ENCODE measurements around the gene CCM2. TPM values are rescaled to one million over a fixed set of nuclear protein-coding genes. Genes with fewer than 3 reads are reported as not detected.

The CCM2 gene
- polyA plus RNA-seq, 2 of the 4 experiments (the other 2 are of a cell fraction) = 18.9 to 34.6 TPM

GRCh38 chr7:44965937-44966730, 33.9 kb upstream of the CCM2 start:
- FAIRE-seq (no peak), ATAC-seq (no peak), DNase-seq (ENCODE audit: low read depth in 1 of 2, low spot score in 1 of 2) (no peak)
- no peak overlapping the region for H3K27ac ChIP-seq
- H3K4me2 ChIP-seq = no peak overlapping the region
- H3K4me1 ChIP-seq = no peaks in the 10 kb centered on the region
- H3K9me3 ChIP-seq = no peaks in the 10 kb centered on the region
- ChIA-PET CTCF (interaction anchor here (1.0 to 3.4 kb wide), 4 partner anchors 7 to 170 kb away, joined by 3 to 21 read pairs (median 4); partner anchors contain the start of gene H2AZ2), POLR2A (no interaction called here)
- 88% methylated on average over 16 of the region's 18 CpGs for WGBS (ENCODE audit: missing lambda C conversion rate)
- no peak overlapping the region for H3K4me3 ChIP-seq
- TF ChIP-seq JUNB (IDR thresholded peaks at IDR 0.05) = no peak
- TF ChIP-seq POLR2AphosphoS2 (conservative IDR thresholded peaks at IDR 0.05; ENCODE audit: low read length) = no peak
- no peak for TF ChIP-seq USF2 (IDR thresholded peaks at IDR 0.05)
- no peak for TF ChIP-seq RNF2 (IDR thresholded peaks at IDR 0.05; ENCODE audit: borderline replicate concordance, low read depth)
- TF ChIP-seq FOSB (CRISPR knock-in tag; IDR thresholded peaks at IDR 0.05) = no peak
- TF ChIP-seq REST (IDR thresholded peaks at IDR 0.05) = no peak
- no peak for TF ChIP-seq SMC3 (IDR thresholded peaks at IDR 0.05)
- no peak for TF ChIP-seq HMGXB4 (CRISPR knock-in tag; IDR thresholded peaks at IDR 0.05; ENCODE audit: borderline replicate concordance)

- ChIA-PET CTCF (interaction anchor here (1.0 to 2.1 kb wide), 3 partner anchors 9 to 170 kb away, joined by 3 to 6 read pairs (median 3); partner anchors contain the start of gene H2AZ2), POLR2A (no interaction called here)
- DNase-seq (ENCODE audit: low read depth in 1 of 2, low spot score in 1 of 2) (no peak), ATAC-seq (no peak), FAIRE-seq (no peak)
- H3K4me3 ChIP-seq = no peak overlapping the region
- H3K27ac ChIP-seq = no peak overlapping the region
- no peak overlapping the region for H3K4me2 ChIP-seq
- H3K4me1 ChIP-seq = no peaks in the 10 kb centered on the region
- no peaks in the 10 kb centered on the region for H3K9me3 ChIP-seq
- 93% methylated on average over 4 of the region's 9 CpGs for WGBS (ENCODE audit: missing lambda C conversion rate)
- no peak for TF ChIP-seq FOSL2 (IDR thresholded peaks at IDR 0.05)
- TF ChIP-seq FOSL2 (CRISPR knock-in tag; IDR thresholded peaks at IDR 0.05) = no peak
- no peak for TF ChIP-seq JUN (IDR thresholded peaks at IDR 0.05)
- no peak for TF ChIP-seq ELK1 (IDR thresholded peaks at IDR 0.05; ENCODE audit: low read depth, low read length)
- no peak for TF ChIP-seq E2F6 (IDR thresholded peaks at IDR 0.05; ENCODE audit: borderline replicate concordance, low read depth)
- no peak for TF ChIP-seq MYC (IDR thresholded peaks at IDR 0.05; ENCODE audit: borderline replicate concordance, low read length)
- TF ChIP-seq TFCP2L1 (CRISPR knock-in tag; IDR thresholded peaks at IDR 0.05) = no peak
- no peak for TF ChIP-seq ESRRA (IDR thresholded peaks at IDR 0.05; ENCODE audit: borderline replicate concordance, low read length)
- TF ChIP-seq JUNB (IDR thresholded peaks at IDR 0.05) = no peak
- TF ChIP-seq HOXB5 (CRISPR knock-in tag; IDR thresholded peaks at IDR 0.05) = no peak
- TF ChIP-seq EP300 (IDR thresholded peaks at IDR 0.05) = no peak
- TF ChIP-seq GATA3 (IDR thresholded peaks at IDR 0.05; ENCODE audit: borderline replicate concordance) = no peak
- no peak for TF ChIP-seq MAX (IDR thresholded peaks at IDR 0.05)
- no peak for TF ChIP-seq FOXS1 (CRISPR knock-in tag; IDR thresholded peaks at IDR 0.05)
- TF ChIP-seq REST (IDR thresholded peaks at IDR 0.05) = no peak
- no peak for TF ChIP-seq ZNF302 (CRISPR knock-in tag; IDR thresholded peaks at IDR 0.05)
Observed at GRCh38 chr7:44966731-44967538, 33.1 kb upstream of the CCM2 start.

All from A549 (cell line).